ENCODE results near the gene MGAT4A.

DNA sequence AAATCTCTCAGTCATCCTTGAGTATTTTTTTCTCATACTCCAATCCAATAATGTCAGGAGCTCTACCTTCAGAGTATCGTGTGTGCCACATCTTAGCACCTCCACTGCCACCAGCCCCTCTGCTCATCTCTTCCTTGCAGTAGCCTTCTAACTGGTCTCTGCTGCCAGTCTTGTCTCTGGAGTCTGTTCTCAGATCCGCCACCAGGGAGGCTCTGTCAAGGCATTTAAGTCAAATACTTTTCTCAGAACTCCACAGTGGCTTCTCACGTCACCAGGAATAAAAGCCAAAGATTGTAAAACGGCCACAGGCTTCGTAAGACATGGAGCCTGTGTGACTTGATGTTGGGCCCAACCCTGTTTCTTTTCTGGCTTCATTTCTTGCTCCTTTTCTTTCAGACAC, 115.5 kb downstream of the MGAT4A start:
- TF ChIP-seq, protein P1, sequence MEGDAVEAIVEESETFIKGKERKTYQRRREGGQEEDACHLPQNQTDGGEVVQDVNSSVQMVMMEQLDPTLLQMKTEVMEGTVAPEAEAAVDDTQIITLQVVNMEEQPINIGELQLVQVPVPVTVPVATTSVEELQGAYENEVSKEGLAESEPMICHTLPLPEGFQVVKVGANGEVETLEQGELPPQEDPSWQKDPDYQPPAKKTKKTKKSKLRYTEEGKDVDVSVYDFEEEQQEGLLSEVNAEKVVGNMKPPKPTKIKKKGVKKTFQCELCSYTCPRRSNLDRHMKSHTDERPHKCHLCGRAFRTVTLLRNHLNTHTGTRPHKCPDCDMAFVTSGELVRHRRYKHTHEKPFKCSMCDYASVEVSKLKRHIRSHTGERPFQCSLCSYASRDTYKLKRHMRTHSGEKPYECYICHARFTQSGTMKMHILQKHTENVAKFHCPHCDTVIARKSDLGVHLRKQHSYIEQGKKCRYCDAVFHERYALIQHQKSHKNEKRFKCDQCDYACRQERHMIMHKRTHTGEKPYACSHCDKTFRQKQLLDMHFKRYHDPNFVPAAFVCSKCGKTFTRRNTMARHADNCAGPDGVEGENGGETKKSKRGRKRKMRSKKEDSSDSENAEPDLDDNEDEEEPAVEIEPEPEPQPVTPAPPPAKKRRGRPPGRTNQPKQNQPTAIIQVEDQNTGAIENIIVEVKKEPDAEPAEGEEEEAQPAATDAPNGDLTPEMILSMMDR (IDR thresholded peaks at IDR 0.05): no peak
- TF ChIP-seq POLR2A (IDR thresholded peaks at IDR 0.05): no peak
- no peak for TF ChIP-seq EP300 (IDR thresholded peaks at IDR 0.05)
